ENCODE results near the gene RAI1.
"Not testable (repeated sequence)": the region's sequence is repeated elsewhere in the genome, so short reads cannot be mapped to it uniquely, and the experiment has no call there.

Gene RAI1

DNA sequence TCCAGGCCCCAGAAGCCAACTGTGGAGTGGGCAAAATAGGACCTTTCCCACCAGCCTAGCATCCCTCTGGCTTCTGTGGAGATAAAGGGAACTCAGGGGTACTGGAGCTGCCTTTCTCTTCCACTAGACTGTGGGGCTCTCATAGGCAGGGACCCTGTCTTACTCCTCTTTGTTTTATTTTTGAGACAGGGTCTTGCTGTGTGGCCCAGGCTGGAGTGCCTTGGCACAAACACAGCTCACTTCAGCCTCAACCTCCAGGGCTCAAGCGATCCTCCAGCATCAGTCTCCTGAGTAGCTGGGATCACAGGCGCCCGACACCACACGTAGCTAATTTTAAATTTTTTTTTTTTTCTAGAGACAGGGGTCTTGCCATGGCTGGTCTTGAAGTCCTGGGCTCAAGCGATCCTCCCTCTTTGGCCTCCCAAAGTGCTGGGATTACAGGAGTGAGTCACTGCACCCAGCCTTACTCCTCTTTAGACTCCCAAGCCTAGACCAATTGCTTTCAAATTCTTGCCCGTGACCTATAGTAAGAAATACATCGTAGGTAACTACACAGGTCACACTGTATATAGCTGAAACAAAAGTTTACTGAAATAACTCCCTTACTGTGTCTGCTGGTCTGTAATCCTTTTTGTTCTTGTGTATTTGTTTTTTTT, 2.6 kb downstream of the RAI1 start:
- TF ChIP-seq CTCF (conservative IDR thresholded peaks at IDR 0.05; ENCODE audit: low read depth): no peak
- ChIA-PET CTCF (interaction anchor here (0.6 to 1.0 kb wide), 3 partner anchors 45 to 252 kb away, joined by 3 to 4 read pairs (median 3); no protein-coding TSS in a partner anchor), POLR2A (ENCODE audit: low non-redundant PET) (interaction anchor here (1.0 kb wide), 1 partner anchor 10 kb away, joined by 4 read pairs; no protein-coding TSS in a partner anchor)
- peak overlapping the region; percentile 91 for H3K27ac ChIP-seq
- DNase-seq (ENCODE audit: low spot score): no peak

- no peak for TF ChIP-seq CTCF (conservative IDR thresholded peaks at IDR 0.05; ENCODE audit: low read depth)
- POLR2A ChIA-PET (ENCODE audit: low non-redundant PET): no interaction called here
- H3K27ac ChIP-seq: peak overlapping the region; percentile 100
- DNase-seq (ENCODE audit: low spot score): no peak
- CTCF ChIA-PET: interaction anchor here (1.2 kb wide), 1 partner anchor 88 kb away, joined by 6 read pairs; no protein-coding TSS in a partner anchor
Observed at GRCh38 chr17:17684906-17685774, 3.9 kb downstream of the RAI1 start.

DNA sequence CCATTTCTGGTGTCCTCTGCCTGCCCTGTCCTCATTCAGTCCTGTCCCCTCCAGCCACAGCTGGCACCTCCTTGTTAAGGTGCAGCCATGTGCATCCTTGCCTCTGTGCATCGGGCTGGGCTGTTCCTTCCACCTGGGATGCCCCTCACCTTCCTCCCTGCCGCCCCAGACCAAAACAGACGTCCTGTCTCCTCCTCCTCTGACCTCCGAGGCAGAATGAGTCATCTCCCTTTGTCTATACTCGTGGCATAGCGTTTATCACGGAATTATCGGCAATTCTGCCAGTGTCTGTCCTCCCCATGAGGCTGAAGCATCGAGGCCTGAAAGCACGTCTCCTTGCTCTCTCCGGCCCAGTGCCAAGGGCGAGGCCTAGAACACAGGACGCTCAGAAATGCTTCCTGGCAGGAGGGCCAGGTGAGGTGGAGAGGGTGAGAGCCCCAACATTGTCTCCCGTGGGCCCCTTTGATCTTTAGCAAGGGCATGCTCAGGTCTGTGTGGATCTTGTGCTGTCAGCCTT, 4.6 kb downstream of the RAI1 start:
- peak; percentile 80 for DNase-seq (ENCODE audit: low spot score)
- CTCF ChIA-PET: interaction anchor here (1.2 kb wide), 1 partner anchor 88 kb away, joined by 6 read pairs; no protein-coding TSS in a partner anchor
- H3K27ac ChIP-seq: peak overlapping the region; percentile 100
- POLR2A ChIA-PET (ENCODE audit: low non-redundant PET): no interaction called here
- TF ChIP-seq CTCF (conservative IDR thresholded peaks at IDR 0.05; ENCODE audit: low read depth): no peak

- ChIA-PET POLR2A (ENCODE audit: low non-redundant PET) (no interaction called here), CTCF (interaction anchor here (0.7 kb wide), 1 partner anchor 75 kb away, joined by 3 read pairs; no protein-coding TSS in a partner anchor)
- DNase-seq (ENCODE audit: low spot score): no peak
- no peak for TF ChIP-seq CTCF (conservative IDR thresholded peaks at IDR 0.05; ENCODE audit: low read depth)
- peak overlapping the region; percentile 100 for H3K27ac ChIP-seq
Observed at GRCh38 chr17:17689312-17689711, 8.1 kb downstream of the RAI1 start.

DNA sequence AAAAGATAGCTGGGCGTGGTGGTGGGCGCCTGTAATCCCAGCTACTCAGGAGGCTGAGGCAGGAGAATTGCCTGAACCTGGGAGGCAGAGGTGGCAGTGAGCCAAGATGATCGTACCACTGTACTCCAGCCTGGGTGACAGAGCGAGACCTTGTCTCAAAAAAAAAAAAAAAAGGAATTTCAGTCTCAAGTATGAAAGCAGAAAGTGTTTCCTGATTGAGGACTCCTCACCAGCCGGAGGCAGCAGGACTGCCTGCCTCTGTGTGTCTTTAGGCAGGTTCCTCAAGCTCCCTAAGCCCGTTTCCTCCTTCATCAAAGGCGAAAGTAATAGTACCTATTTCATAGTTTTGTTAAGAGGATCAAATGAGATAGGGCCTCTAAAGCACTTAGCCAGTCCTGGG, 9.0 kb downstream of the RAI1 start:
- ChIA-PET POLR2A (ENCODE audit: low non-redundant PET) (interaction anchor here (0.7 kb wide), 1 partner anchor 112 kb away, joined by 3 read pairs; no protein-coding TSS in a partner anchor), CTCF (interaction anchor here (0.7 kb wide), 1 partner anchor 335 kb away, joined by 5 read pairs; no protein-coding TSS in a partner anchor)
- DNase-seq (ENCODE audit: low spot score): not testable (repeated sequence)
- peak overlapping the region; percentile 100 for H3K27ac ChIP-seq

GRCh38 chr17:17691468-17692263, 10.4 kb downstream of the RAI1 start:
- ChIA-PET CTCF (interaction anchor here (0.6 to 1.1 kb wide), 2 partner anchors 10 to 23 kb away, joined by 3 to 4 read pairs; no protein-coding TSS in a partner anchor), POLR2A (ENCODE audit: low non-redundant PET) (no interaction called here)
- TF ChIP-seq CTCF (conservative IDR thresholded peaks at IDR 0.05; ENCODE audit: low read depth): no peak
- H3K27ac ChIP-seq: peak overlapping the region; percentile 100
- no peak for DNase-seq (ENCODE audit: low spot score)
